Muscle of leg (tissue), 11 donors: ENCODE results near the gene ULK2. TPM values are rescaled to one million over a fixed set of nuclear protein-coding genes. Genes with fewer than 3 reads are reported as not detected.
"Not testable (repeated sequence)": the region's sequence is repeated elsewhere in the genome, so short reads cannot be mapped to it uniquely, and the experiment has no call there.

Source experiments
- DNase-seq: peaks from one replicate; pipeline ENCODE4 v3.0.0; 2013
- H3K27ac ChIP-seq: one replicate; pipeline ENCODE4 v1.5.1; 2013; ENCODE audit warnings: mild to moderate bottlenecking, low read length, control low read depth
- H3K27me3 ChIP-seq: one replicate; pipeline ENCODE4 v1.6.1; 2013; ENCODE audit warnings: low read length; ENCODE audit not compliant: control insufficient read depth, insufficient read depth
- H3K36me3 ChIP-seq: one replicate; pipeline ENCODE4 v1.6.1; 2013; ENCODE audit warnings: low read length; ENCODE audit not compliant: control insufficient read depth, insufficient read depth
- H3K4me1 ChIP-seq: one replicate; pipeline ENCODE4 v1.6.1; 2013; ENCODE audit warnings: low read length; ENCODE audit not compliant: control insufficient read depth, insufficient read depth
- H3K4me3 ChIP-seq: one replicate; pipeline ENCODE4 v1.5.1; 2013; ENCODE audit warnings: low read length, control low read depth
- H3K9me3 ChIP-seq: replicated peaks from 2 replicates; pipeline ENCODE4 v1.6.1; 2013; ENCODE audit warnings: low read depth, low read length; ENCODE audit not compliant: control insufficient read depth
- WGBS: methylation state at CpG from one replicate; pipeline ENCODE4 v1.1.5; 2013; ENCODE audit warnings: missing lambda C conversion rate; ENCODE audit not compliant: insufficient coverage; 5-methylcytosine and 5-hydroxymethylcytosine counted together
- polyA plus RNA-seq, 8 donors: library from polyadenylated mRNA; unstranded; fragments of 120-200 nt; gene quantifications; one replicate each; pipeline versions ENCODE4 v1.2.1 to v1.2.3, GENCODE V29; 2013; ENCODE audit warnings: inconsistent platforms in 1 of 8, low replicate concordance in 1 of 8; ENCODE audit not compliant: insufficient read length in 8 of 8, insufficient read depth in 1 of 8
- total RNA-seq: library from RNA; stranded (reverse); fragments of 120-200 nt; gene quantifications from one replicate; pipeline ENCODE4 v1.2.4, GENCODE V29; 2013

The ULK2 gene
- total and polyA plus RNA-seq, 9 donors = 17.2 to 28.5 (median 21.2) TPM

- 50% methylated on average over 1 of the region's 3 CpGs for WGBS
- H3K27me3 ChIP-seq = no peaks in the 10 kb centered on the region
Observed at GRCh38 chr17:19873346-19873745, 5.6 kb upstream of the ULK2 start.

GRCh38 chr17:19868079-19868395 lies 301 bp upstream of the ULK2 start:
- no peak for DNase-seq
- Histone ChIP-seq H3K27ac (peak overlapping the region; percentile 65), H3K4me3 (peak overlapping the region; percentile 50), H3K4me1 (peaks cover 13% of the 10 kb centered on the region), H3K36me3 (peaks cover 6% of the 10 kb centered on the region), H3K27me3 (no peaks in the 10 kb centered on the region), H3K9me3 (no peaks in the 10 kb centered on the region)
- 15% methylated on average over 23 of the region's 23 CpGs for WGBS

More at GRCh38 chr17:19873346-19873745, 5.6 kb upstream of the ULK2 start:
- Histone ChIP-seq H3K27ac (no peak overlapping the region), H3K4me1 (peaks cover under 1% of the 10 kb centered on the region), H3K36me3 (no peaks in the 10 kb centered on the region), H3K4me3 (no peak overlapping the region), H3K9me3 (no peaks in the 10 kb centered on the region)
- no peak for DNase-seq

GRCh38 chr17:19867079-19867328 lies 732 bp downstream of the ULK2 start:
- Histone ChIP-seq H3K27ac (peak overlapping the region; percentile 55), H3K4me3 (peak overlapping the region; percentile 50), H3K4me1 (peaks cover 13% of the 10 kb centered on the region), H3K9me3 (no peaks in the 10 kb centered on the region), H3K27me3 (no peaks in the 10 kb centered on the region), H3K36me3 (peaks cover 14% of the 10 kb centered on the region)
- peak; percentile 83 for DNase-seq
- 0% methylated on average over 24 of the region's 27 CpGs for WGBS

DNA sequence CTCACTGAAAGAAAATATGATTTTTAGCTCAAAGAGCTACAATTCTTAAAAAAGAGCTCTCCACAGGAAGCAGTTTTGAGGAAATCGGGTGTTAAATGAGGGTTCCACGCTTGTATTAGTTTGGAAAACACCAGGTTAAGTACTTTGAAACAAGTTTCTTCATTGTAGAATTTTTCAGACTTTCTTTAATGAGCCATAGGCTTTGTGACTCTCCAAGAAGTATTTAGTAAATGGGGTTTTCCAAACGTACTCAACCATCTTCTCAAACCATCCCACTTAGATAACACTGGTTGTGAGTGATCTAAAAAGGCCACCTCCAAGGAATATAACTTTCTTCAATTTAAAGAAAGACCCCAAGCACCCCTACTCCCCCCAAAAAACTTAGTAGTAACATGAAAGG lies 2.7 kb downstream of the ULK2 start:
- Histone ChIP-seq H3K4me1 (peaks cover 13% of the 10 kb centered on the region), H3K4me3 (no peak overlapping the region), H3K36me3 (peaks cover 20% of the 10 kb centered on the region), H3K27me3 (no peaks in the 10 kb centered on the region), H3K27ac (no peak overlapping the region), H3K9me3 (no peaks in the 10 kb centered on the region)
- whole genome bisulfite sequencing = no CpG with 5 or more reads among the region's 3 CpGs
- DNase-seq = no peak

GRCh38 chr17:19860647-19861177 lies 7.0 kb downstream of the ULK2 start:
- peaks cover 31% of the 10 kb centered on the region for H3K36me3 ChIP-seq

DNA sequence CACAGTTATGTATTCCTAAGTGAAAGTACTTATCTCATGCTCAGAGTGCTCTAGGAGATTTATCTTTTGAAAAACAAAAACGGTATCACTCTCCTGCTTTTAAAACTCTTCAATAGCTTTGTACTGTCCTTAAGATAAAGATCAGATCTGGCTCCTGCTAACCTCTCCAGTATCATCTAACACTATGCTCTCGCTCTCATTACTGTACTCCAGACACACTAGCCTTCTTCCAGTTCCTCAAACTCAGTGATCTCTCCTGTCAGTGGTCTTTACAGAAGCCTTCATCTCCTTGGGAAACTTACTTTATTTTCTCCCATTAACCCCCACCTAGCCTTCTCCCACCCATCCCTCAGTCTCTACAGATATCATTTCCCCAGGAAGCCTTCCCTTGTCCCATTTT lies 10.1 kb downstream of the ULK2 start:
- Histone ChIP-seq H3K4me1 (no peaks in the 10 kb centered on the region), H3K27ac (no peak overlapping the region), H3K36me3 (peaks cover 23% of the 10 kb centered on the region), H3K9me3 (no peaks in the 10 kb centered on the region), H3K4me3 (no peak overlapping the region), H3K27me3 (no peaks in the 10 kb centered on the region)
- no peak for DNase-seq
- WGBS = 91% methylated on average over 2 of the region's 2 CpGs

More at GRCh38 chr17:19860647-19861177, 7.0 kb downstream of the ULK2 start:
- DNase-seq, H3K27me3 ChIP-seq, H3K4me1 ChIP-seq, H3K9me3 ChIP-seq, H3K4me3 ChIP-seq, H3K27ac ChIP-seq: not testable (repeated sequence)
- 89% methylated on average over 4 of the region's 9 CpGs for WGBS

DNA sequence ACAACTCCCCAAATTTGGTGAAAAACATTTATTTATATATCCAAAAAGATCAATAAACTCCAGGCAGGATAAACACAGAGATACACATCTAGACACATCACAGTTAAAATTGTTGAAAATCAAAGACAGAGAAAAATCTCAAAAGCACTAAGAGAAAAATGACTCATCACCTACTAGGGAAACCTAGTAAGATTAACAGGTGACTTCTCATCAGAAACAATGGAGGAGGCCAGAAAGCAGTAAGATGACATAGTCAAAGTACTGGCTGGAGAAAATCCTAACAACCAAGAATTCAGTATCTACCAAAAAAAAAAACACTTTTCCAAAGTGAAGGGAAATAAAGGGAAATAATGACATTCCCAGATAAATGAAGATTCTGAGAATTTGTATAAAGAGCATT lies 33.8 kb downstream of the ULK2 start:
- H3K27ac ChIP-seq = no peak overlapping the region
- no peaks in the 10 kb centered on the region for H3K4me1 ChIP-seq
- no peaks in the 10 kb centered on the region for H3K27me3 ChIP-seq
- H3K9me3 ChIP-seq = no peaks in the 10 kb centered on the region
- H3K4me3 ChIP-seq = no peak overlapping the region
- DNase-seq = no peak
- peaks cover 39% of the 10 kb centered on the region for H3K36me3 ChIP-seq

DNA sequence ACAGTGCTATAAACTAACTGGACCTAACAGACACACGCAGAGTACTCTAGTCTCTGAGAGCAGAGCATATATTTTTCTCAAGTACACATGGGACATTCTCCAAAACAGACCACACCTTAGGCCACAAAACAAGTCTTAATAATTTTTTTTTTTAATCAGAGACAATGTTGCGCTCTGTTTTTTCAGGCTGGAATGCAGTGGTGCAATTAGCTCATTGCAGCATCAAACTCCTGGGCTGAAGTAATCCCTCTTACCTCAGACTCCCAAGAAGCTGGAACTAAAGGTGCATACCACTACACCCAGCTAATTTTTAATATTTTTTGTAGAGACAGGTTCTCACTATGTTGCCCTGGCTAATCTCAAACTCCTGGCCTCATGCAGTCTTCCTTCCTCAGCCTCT lies 37.7 kb downstream of the ULK2 start:
- no peak for DNase-seq
- 100% methylated on average over 1 of the region's 2 CpGs for WGBS
- no peak overlapping the region for H3K4me3 ChIP-seq
- H3K36me3 ChIP-seq = peaks cover 26% of the 10 kb centered on the region
- H3K9me3 ChIP-seq = no peaks in the 10 kb centered on the region
- H3K27me3 ChIP-seq = no peaks in the 10 kb centered on the region
- H3K27ac ChIP-seq = no peak overlapping the region
- no peaks in the 10 kb centered on the region for H3K4me1 ChIP-seq

DNA sequence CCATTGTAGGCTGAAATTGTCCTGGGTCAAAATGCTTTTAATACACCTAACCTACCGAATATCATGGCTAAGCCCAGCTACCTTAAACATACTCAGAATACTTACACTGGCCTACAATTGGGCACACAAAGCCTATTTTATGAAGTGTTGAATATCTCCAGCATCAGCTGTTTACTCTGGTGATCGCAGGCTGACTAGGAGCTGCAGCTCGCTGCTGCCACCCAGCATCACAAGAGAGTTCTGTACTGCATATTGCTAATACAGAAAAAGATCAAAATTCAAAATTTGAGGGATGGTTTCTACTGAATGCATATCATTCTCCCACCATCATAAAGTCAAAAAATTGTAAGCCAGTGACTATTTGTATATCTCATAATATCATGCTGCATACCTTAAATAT lies 55.3 kb downstream of the ULK2 start:
- Histone ChIP-seq H3K27me3 (no peaks in the 10 kb centered on the region), H3K27ac (no peak overlapping the region), H3K36me3 (peaks cover 10% of the 10 kb centered on the region), H3K4me1 (no peaks in the 10 kb centered on the region), H3K9me3 (no peaks in the 10 kb centered on the region), H3K4me3 (no peak overlapping the region)
- no peak for DNase-seq
- WGBS = no CpG with 5 or more reads among the region's 3 CpGs

- no CpG with 5 or more reads among the region's 2 CpGs for WGBS
- no peak for DNase-seq
- Histone ChIP-seq H3K27me3 (no peaks in the 10 kb centered on the region), H3K9me3 (no peaks in the 10 kb centered on the region), H3K27ac (no peak overlapping the region), H3K4me3 (no peak overlapping the region), H3K36me3 (peaks cover 27% of the 10 kb centered on the region), H3K4me1 (no peaks in the 10 kb centered on the region)
Observed at GRCh38 chr17:19805006-19805405, 62.7 kb downstream of the ULK2 start.

DNA sequence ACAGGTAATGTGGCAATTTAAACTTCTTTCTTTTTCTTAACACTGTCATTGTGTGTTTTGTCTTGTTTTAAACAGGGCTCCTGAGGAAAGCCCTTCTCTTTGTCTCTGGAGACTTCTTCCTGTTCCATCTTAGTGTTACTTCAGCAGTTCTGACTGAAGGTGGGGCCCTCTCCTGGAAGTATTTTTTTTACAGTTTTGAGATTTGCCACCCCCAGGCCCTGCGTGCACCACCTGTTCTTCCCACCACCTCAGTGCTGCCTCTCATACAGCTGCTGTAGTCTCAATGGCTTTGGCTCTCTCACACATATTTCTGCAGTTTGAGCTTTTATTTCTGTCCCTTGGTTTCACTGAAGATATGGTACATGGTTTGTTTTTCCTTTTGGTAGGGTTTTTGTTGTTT lies 67.2 kb downstream of the ULK2 start:
- Histone ChIP-seq H3K4me3 (no peak overlapping the region), H3K9me3 (peaks cover 11% of the 10 kb centered on the region), H3K27ac (no peak overlapping the region), H3K27me3 (no peaks in the 10 kb centered on the region), H3K4me1 (no peaks in the 10 kb centered on the region), H3K36me3 (peaks cover 40% of the 10 kb centered on the region)
- DNase-seq = no peak
- no CpG with 5 or more reads among the region's 1 CpG for WGBS
